HUES64 (cell line): ENCODE results near the gene PRXL2A.

Source experiments
- H3K27ac ChIP-seq: 2 replicates; pipeline ENCODE4 v1.7.0; 2013; ENCODE audit warnings: low read depth, low read length, inconsistent platforms
- H3K27me3 ChIP-seq: 2 replicates; pipeline ENCODE4 v1.6.1; 2013; ENCODE audit warnings: mild to moderate bottlenecking, low read length; ENCODE audit not compliant: insufficient read depth
- H3K36me3 ChIP-seq: 2 replicates; pipeline ENCODE4 v1.6.1; 2013; ENCODE audit warnings: mild to moderate bottlenecking, low read length; ENCODE audit not compliant: insufficient read depth
- H3K4me1 ChIP-seq: 2 replicates; pipeline ENCODE4 v1.6.1; 2013; ENCODE audit warnings: mild to moderate bottlenecking, low read length, moderate library complexity; ENCODE audit not compliant: insufficient read depth
- H3K4me3 ChIP-seq: 2 replicates; pipeline ENCODE4 v1.5.1; 2013; ENCODE audit warnings: mild to moderate bottlenecking, low read length, moderate library complexity
- H3K9ac ChIP-seq: 2 replicates; pipeline ENCODE4 v1.6.1; 2013; ENCODE audit warnings: mild to moderate bottlenecking, low read depth, low read length
- H3K9me3 ChIP-seq: 2 replicates; pipeline ENCODE4 v1.6.1; 2013; ENCODE audit warnings: low read depth, low read length; ENCODE audit not compliant: insufficient read depth
- WGBS: fragments of 150-250, 120-280 bp; methylation state at CpG from one replicate; pipeline ENCODE4 v1.1.7; 2013; ENCODE audit warnings: missing lambda C conversion rate; 5-methylcytosine and 5-hydroxymethylcytosine counted together

The PRXL2A gene

GRCh38 chr10:80392250-80392649, 16.1 kb upstream of the PRXL2A start:
- no peaks in the 10 kb centered on the region for H3K4me1 ChIP-seq
- no peaks in the 10 kb centered on the region for H3K9me3 ChIP-seq
- no peaks in the 10 kb centered on the region for H3K36me3 ChIP-seq
- H3K9ac ChIP-seq: no peak overlapping the region
- no peaks in the 10 kb centered on the region for H3K27me3 ChIP-seq
- 94% methylated on average over 6 of the region's 6 CpGs for WGBS
- no peak overlapping the region for H3K4me3 ChIP-seq
- no peak overlapping the region for H3K27ac ChIP-seq

GRCh38 chr10:80394358-80394916, 13.9 kb upstream of the PRXL2A start:
- no peaks in the 10 kb centered on the region for H3K4me1 ChIP-seq
- no peaks in the 10 kb centered on the region for H3K9me3 ChIP-seq
- 93% methylated on average over 2 of the region's 2 CpGs for WGBS
- no peak overlapping the region for H3K9ac ChIP-seq
- H3K36me3 ChIP-seq: no peaks in the 10 kb centered on the region
- no peak overlapping the region for H3K27ac ChIP-seq
- no peaks in the 10 kb centered on the region for H3K27me3 ChIP-seq
- no peak overlapping the region for H3K4me3 ChIP-seq

- Histone ChIP-seq H3K9me3 (no peaks in the 10 kb centered on the region), H3K4me1 (no peaks in the 10 kb centered on the region), H3K4me3 (no peak overlapping the region), H3K27ac (no peak overlapping the region), H3K9ac (no peak overlapping the region), H3K27me3 (no peaks in the 10 kb centered on the region), H3K36me3 (no peaks in the 10 kb centered on the region)
- 94% methylated on average over 2 of the region's 2 CpGs for WGBS
These were observed 11.3 kb upstream of the PRXL2A start for GRCh38 chr10:80397014-80397413.

GRCh38 chr10:80400136-80400804, 8.1 kb upstream of the PRXL2A start:
- H3K27ac ChIP-seq: no peak overlapping the region
- H3K4me3 ChIP-seq: no peak overlapping the region
- H3K27me3 ChIP-seq: no peaks in the 10 kb centered on the region
- H3K36me3 ChIP-seq: no peaks in the 10 kb centered on the region
- no peaks in the 10 kb centered on the region for H3K9me3 ChIP-seq
- H3K4me1 ChIP-seq: peaks cover under 1% of the 10 kb centered on the region; the same call in 1 of the 2 replicates
- H3K9ac ChIP-seq: no peak overlapping the region
- 96% methylated on average over 8 of the region's 8 CpGs for WGBS

- no peak overlapping the region for H3K4me3 ChIP-seq
- peaks cover 25% of the 10 kb centered on the region for H3K27me3 ChIP-seq
- H3K27ac ChIP-seq: no peak overlapping the region
- no peaks in the 10 kb centered on the region for H3K9me3 ChIP-seq
- no peak overlapping the region for H3K9ac ChIP-seq
- WGBS: 97% methylated on average over 1 of the region's 1 CpG
- H3K4me1 ChIP-seq: peaks cover 22% of the 10 kb centered on the region
- no peaks in the 10 kb centered on the region; the same call in 1 of the 2 replicates for H3K36me3 ChIP-seq
These were observed 3.3 kb upstream of the PRXL2A start for GRCh38 chr10:80405035-80405434.

GRCh38 chr10:80405626-80406025, 2.7 kb upstream of the PRXL2A start:
- WGBS: 62% methylated on average over 4 of the region's 4 CpGs

GRCh38 chr10:80406204-80406603, 2.1 kb upstream of the PRXL2A start:
- Histone ChIP-seq H3K4me3 (no peak overlapping the region), H3K9ac (no peak overlapping the region), H3K27me3 (peaks cover 25% of the 10 kb centered on the region), H3K4me1 (peaks cover 22% of the 10 kb centered on the region), H3K36me3 (no peaks in the 10 kb centered on the region; the same call in 1 of the 2 replicates), H3K9me3 (no peaks in the 10 kb centered on the region), H3K27ac (no peak overlapping the region)
- 93% methylated on average over 4 of the region's 4 CpGs for WGBS

More at GRCh38 chr10:80405626-80406025, 2.7 kb upstream of the PRXL2A start:
- Histone ChIP-seq H3K36me3 (no peaks in the 10 kb centered on the region; the same call in 1 of the 2 replicates), H3K9me3 (no peaks in the 10 kb centered on the region), H3K27ac (no peak overlapping the region), H3K27me3 (peaks cover 25% of the 10 kb centered on the region), H3K4me1 (peaks cover 22% of the 10 kb centered on the region), H3K4me3 (no peak overlapping the region), H3K9ac (no peak overlapping the region)

GRCh38 chr10:80407812-80408241, 524 bp upstream of the PRXL2A start:
- Histone ChIP-seq H3K36me3 (no peaks in the 10 kb centered on the region; the same call in 1 of the 2 replicates), H3K27me3 (peaks cover 25% of the 10 kb centered on the region), H3K27ac (peak overlapping the region; percentile 62; the same call in 1 of the 2 replicates), H3K9me3 (no peaks in the 10 kb centered on the region), H3K4me3 (peak overlapping the region; percentile 77), H3K4me1 (peaks cover 22% of the 10 kb centered on the region), H3K9ac (peak overlapping the region; percentile 83)
- 44% methylated on average over 16 of the region's 16 CpGs for WGBS

- Histone ChIP-seq H3K9me3 (no peaks in the 10 kb centered on the region), H3K4me1 (peaks cover 28% of the 10 kb centered on the region), H3K36me3 (no peaks in the 10 kb centered on the region; the same call in 1 of the 2 replicates), H3K27ac (no peak overlapping the region), H3K9ac (peak overlapping the region; percentile 83), H3K27me3 (peaks cover 25% of the 10 kb centered on the region), H3K4me3 (peak overlapping the region; percentile 77)
- WGBS: 19% methylated on average over 12 of the region's 12 CpGs
These were observed 770 bp downstream of the PRXL2A start for GRCh38 chr10:80409121-80409520.

- H3K4me3 ChIP-seq: no peak overlapping the region
- peaks cover under 1% of the 10 kb centered on the region; the same call in 1 of the 2 replicates for H3K36me3 ChIP-seq
- peaks cover 31% of the 10 kb centered on the region for H3K4me1 ChIP-seq
- H3K9ac ChIP-seq: no peak overlapping the region
- H3K27me3 ChIP-seq: peaks cover 30% of the 10 kb centered on the region
- 86% methylated on average over 2 of the region's 2 CpGs for WGBS
- H3K9me3 ChIP-seq: no peaks in the 10 kb centered on the region
- H3K27ac ChIP-seq: no peak overlapping the region
These were observed 1.8 kb downstream of the PRXL2A start for GRCh38 chr10:80410122-80410521.

GRCh38 chr10:80410578-80411145, 2.3 kb downstream of the PRXL2A start:
- no peak overlapping the region for H3K27ac ChIP-seq
- no peak overlapping the region for H3K4me3 ChIP-seq
- H3K36me3 ChIP-seq: peaks cover 5% of the 10 kb centered on the region; the same call in 1 of the 2 replicates
- peaks cover 35% of the 10 kb centered on the region for H3K27me3 ChIP-seq
- H3K9me3 ChIP-seq: no peaks in the 10 kb centered on the region
- H3K9ac ChIP-seq: no peak overlapping the region
- peaks cover 29% of the 10 kb centered on the region for H3K4me1 ChIP-seq
- 97% methylated on average over 5 of the region's 5 CpGs for WGBS
